Measurements from ENCODE around the gene C11orf65.

Gene C11orf65

GRCh38 chr11:108414958-108415357, 52.4 kb downstream of the C11orf65 start:
- TF ChIP-seq REST (IDR thresholded peaks at IDR 0.05; ENCODE audit: insufficient read depth in 1 of 2, low read depth in 2 of 2, low read length in 2 of 2): no peak
- no peak for TF ChIP-seq FOXP2 (optimal IDR thresholded peaks at IDR 0.05; ENCODE audit: borderline replicate concordance, extremely low read depth, extremely low read length, insufficient read depth)
- TF ChIP-seq POLR2AphosphoS5 (IDR thresholded peaks at IDR 0.05; ENCODE audit: low read depth, low read length): no peak
- TF ChIP-seq SIN3A (IDR thresholded peaks at IDR 0.05; ENCODE audit: borderline replicate concordance, insufficient read depth, low read length): no peak
- no peak for TF ChIP-seq TAF1 (IDR thresholded peaks at IDR 0.05; ENCODE audit: borderline replicate concordance, insufficient read depth, low read length)

GRCh38 chr11:108405706-108406105, 61.6 kb downstream of the C11orf65 start:
- TF ChIP-seq FOXP2 (optimal IDR thresholded peaks at IDR 0.05; ENCODE audit: borderline replicate concordance, extremely low read depth, extremely low read length, insufficient read depth) (no peak), TAF1 (IDR thresholded peaks at IDR 0.05; ENCODE audit: borderline replicate concordance, insufficient read depth, low read length) (no peak), REST (IDR thresholded peaks at IDR 0.05; ENCODE audit: insufficient read depth in 1 of 2, low read depth in 2 of 2, low read length in 2 of 2) (no peak), SIN3A (IDR thresholded peaks at IDR 0.05; ENCODE audit: borderline replicate concordance, insufficient read depth, low read length) (no peak), POLR2AphosphoS5 (IDR thresholded peaks at IDR 0.05; ENCODE audit: low read depth, low read length) (no peak)

- TF ChIP-seq TAF1 (IDR thresholded peaks at IDR 0.05; ENCODE audit: borderline replicate concordance, insufficient read depth, low read length) (no peak), POLR2AphosphoS5 (IDR thresholded peaks at IDR 0.05; ENCODE audit: low read depth, low read length) (no peak), FOXP2 (optimal IDR thresholded peaks at IDR 0.05; ENCODE audit: borderline replicate concordance, extremely low read depth, extremely low read length, insufficient read depth) (no peak), SIN3A (IDR thresholded peaks at IDR 0.05; ENCODE audit: borderline replicate concordance, insufficient read depth, low read length) (no peak), REST (IDR thresholded peaks at IDR 0.05; ENCODE audit: insufficient read depth in 1 of 2, low read depth in 2 of 2, low read length in 2 of 2) (no peak)
Observed at GRCh38 chr11:108403052-108403451, 64.3 kb downstream of the C11orf65 start.

GRCh38 chr11:108402241-108402640, 65.1 kb downstream of the C11orf65 start:
- TF ChIP-seq POLR2AphosphoS5 (IDR thresholded peaks at IDR 0.05; ENCODE audit: low read depth, low read length) (no peak), TAF1 (IDR thresholded peaks at IDR 0.05; ENCODE audit: borderline replicate concordance, insufficient read depth, low read length) (no peak), FOXP2 (optimal IDR thresholded peaks at IDR 0.05; ENCODE audit: borderline replicate concordance, extremely low read depth, extremely low read length, insufficient read depth) (no peak), SIN3A (IDR thresholded peaks at IDR 0.05; ENCODE audit: borderline replicate concordance, insufficient read depth, low read length) (no peak), REST (IDR thresholded peaks at IDR 0.05; ENCODE audit: insufficient read depth in 1 of 2, low read depth in 2 of 2, low read length in 2 of 2) (no peak)

GRCh38 chr11:108398439-108398838, 68.9 kb downstream of the C11orf65 start:
- TF ChIP-seq FOXP2 (optimal IDR thresholded peaks at IDR 0.05; ENCODE audit: borderline replicate concordance, extremely low read depth, extremely low read length, insufficient read depth) (no peak), SIN3A (IDR thresholded peaks at IDR 0.05; ENCODE audit: borderline replicate concordance, insufficient read depth, low read length) (no peak), POLR2AphosphoS5 (IDR thresholded peaks at IDR 0.05; ENCODE audit: low read depth, low read length) (no peak), REST (IDR thresholded peaks at IDR 0.05; ENCODE audit: insufficient read depth in 1 of 2, low read depth in 2 of 2, low read length in 2 of 2) (no peak), TAF1 (IDR thresholded peaks at IDR 0.05; ENCODE audit: borderline replicate concordance, insufficient read depth, low read length) (no peak)

All from PFSK-1 (cell line).